GM06990 (cell line): ENCODE results near the gene PGAP1.

ENCODE experiments used
- DNase-seq: peaks from one replicate; pipeline ENCODE4 v3.0.0-alpha.2; 2011; ENCODE audit not compliant: insufficient read length; ENCODE audit errors: extremely low read depth
- H3K27me3 ChIP-seq: replicated peaks from 2 replicates; pipeline ENCODE4 v1.6.0; 2011; ENCODE audit warnings: low read length; ENCODE audit not compliant: control insufficient read depth, insufficient read depth
- H3K36me3 ChIP-seq: 2 replicates; pipeline ENCODE4 v1.5.1; 2011; ENCODE audit warnings: low read length; ENCODE audit not compliant: control insufficient read depth, insufficient read depth
- H3K4me3 ChIP-seq: replicated peaks from 2 replicates; pipeline ENCODE4 v1.5.1; 2011; ENCODE audit warnings: low read depth, mild to moderate bottlenecking, control low read depth, low read length
- CTCF ChIP-seq: IDR thresholded peaks from 2 replicates; pipeline ENCODE4 v1.5.1; 2011; ENCODE audit warnings: low read length, control low read depth, mild to moderate bottlenecking, inconsistent platforms; ENCODE audit not compliant: insufficient read depth, poor library complexity, severe bottlenecking

PGAP1 gene

GRCh38 chr2:196927376-196928225, 1.1 kb upstream of the PGAP1 start:
- Histone ChIP-seq H3K27me3 (no peaks in the 10 kb centered on the region), H3K4me3 (peak overlapping the region; percentile 92), H3K36me3 (no peaks in the 10 kb centered on the region)
- TF ChIP-seq CTCF: no peak
- DNase-seq: peak; percentile 50

DNA sequence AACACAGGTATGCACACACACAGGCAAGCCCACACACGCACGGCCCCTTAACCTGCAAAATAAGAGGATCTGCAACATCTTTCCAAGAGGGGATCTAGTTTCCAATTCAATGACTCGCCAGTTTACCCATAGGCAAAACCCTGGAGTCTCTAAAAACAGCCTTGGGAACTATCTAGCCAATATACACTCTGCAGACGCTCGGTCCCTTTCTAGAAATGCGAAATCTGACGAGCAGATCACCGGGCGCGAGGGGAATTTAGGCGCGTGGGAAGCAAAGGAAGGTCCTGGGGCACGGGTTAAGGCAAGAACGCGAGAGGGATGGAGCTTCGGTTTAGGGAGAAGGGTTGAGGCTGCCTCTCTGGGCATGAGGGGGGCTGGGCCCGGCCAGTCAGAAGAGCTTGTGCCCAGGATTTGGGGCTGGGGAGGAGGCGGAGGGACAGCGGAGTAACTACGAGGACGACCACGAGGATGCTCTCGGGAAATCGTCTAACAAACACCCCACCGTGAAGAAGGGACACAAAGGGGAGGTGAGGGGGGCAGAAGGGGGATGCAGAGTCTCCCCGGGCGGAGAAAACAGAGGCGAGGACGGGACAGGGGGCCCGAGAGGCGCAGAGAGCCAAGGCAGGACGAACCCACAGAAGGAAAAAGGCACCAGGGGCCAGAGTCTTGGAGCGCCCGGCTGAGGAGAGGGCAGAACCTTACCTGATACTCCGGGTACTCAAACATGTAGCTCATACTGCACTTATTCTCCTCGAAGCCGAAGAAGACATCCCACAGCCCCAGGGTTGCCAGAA, 542 bp downstream of the PGAP1 start:
- Histone ChIP-seq H3K4me3 (peak overlapping the region; percentile 92), H3K27me3 (no peaks in the 10 kb centered on the region), H3K36me3 (no peaks in the 10 kb centered on the region)
- no peak for DNase-seq
- no peak for TF ChIP-seq CTCF

DNA sequence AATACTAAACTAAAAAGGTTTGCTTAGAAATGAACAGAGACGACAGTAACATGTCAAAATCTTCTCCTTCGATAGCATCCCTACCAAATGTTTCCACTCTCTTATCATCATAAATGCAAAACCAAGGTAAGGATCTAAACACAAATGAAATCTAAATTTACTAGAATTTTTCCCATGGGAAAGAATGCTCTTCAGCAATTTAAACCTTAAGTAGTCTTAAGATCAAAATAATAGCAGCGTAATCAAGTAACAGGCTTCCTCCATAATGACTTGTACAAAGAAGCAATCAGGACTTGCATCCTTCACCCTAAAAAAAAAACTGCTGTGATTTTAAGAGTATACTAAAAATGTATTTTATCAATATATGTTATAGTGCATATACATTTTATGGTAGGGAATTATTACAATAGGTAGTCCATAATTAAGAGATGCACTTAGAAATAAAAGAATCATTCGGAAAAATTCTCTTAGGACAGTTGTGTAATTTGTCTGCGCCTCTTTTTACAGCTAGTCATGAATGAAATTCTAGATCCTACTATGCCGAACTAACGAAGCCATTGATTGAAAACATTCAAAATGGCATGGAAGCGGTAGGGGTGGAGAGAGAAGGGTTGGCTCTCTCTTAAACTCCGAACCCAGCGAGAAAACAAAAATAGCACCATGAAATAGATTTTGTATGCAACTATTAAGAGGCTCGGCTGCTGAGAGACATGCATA, 1.3 kb downstream of the PGAP1 start:
- DNase-seq: no peak
- no peaks in the 10 kb centered on the region for H3K36me3 ChIP-seq
- H3K4me3 ChIP-seq: peak overlapping the region; percentile 92
- no peaks in the 10 kb centered on the region for H3K27me3 ChIP-seq
- no peak for TF ChIP-seq CTCF

GRCh38 chr2:196924051-196924450, 2.5 kb downstream of the PGAP1 start:
- no peaks in the 10 kb centered on the region for H3K36me3 ChIP-seq
- no peak overlapping the region for H3K4me3 ChIP-seq
- DNase-seq: no peak
- no peaks in the 10 kb centered on the region for H3K27me3 ChIP-seq
- TF ChIP-seq CTCF: no peak

GRCh38 chr2:196918927-196919326, 7.6 kb downstream of the PGAP1 start:
- Histone ChIP-seq H3K27me3 (no peaks in the 10 kb centered on the region), H3K36me3 (no peaks in the 10 kb centered on the region; the same call in 1 of the 2 replicates)

More at GRCh38 chr2:196918927-196919326, 7.6 kb downstream of the PGAP1 start:
- no peak for DNase-seq
- H3K4me3 ChIP-seq: no peak overlapping the region
- TF ChIP-seq CTCF: no peak
